Rectal smooth muscle tissue (tissue), 1 donor: ENCODE measurements around the gene DLGAP1.
A peak's percentile ranks its signal among the peaks of the same experiment; 100 is the strongest.
"Not testable (repeated sequence)": the region's sequence is repeated elsewhere in the genome, so short reads cannot be mapped to it uniquely, and the experiment has no call there.

Experiments used
- H3K27ac ChIP-seq: one replicate; pipeline ENCODE4 v1.7.0; 2013; ENCODE audit warnings: low read depth, low read length, inconsistent platforms
- H3K27me3 ChIP-seq: one replicate; pipeline ENCODE4 v1.7.0; 2013; ENCODE audit warnings: low read length; ENCODE audit not compliant: control insufficient read depth, insufficient read depth
- H3K36me3 ChIP-seq: one replicate; pipeline ENCODE4 v1.7.0; 2013; ENCODE audit warnings: low read length; ENCODE audit not compliant: control insufficient read depth, insufficient read depth
- H3K4me1 ChIP-seq: one replicate; pipeline ENCODE4 v1.7.0; 2013; ENCODE audit warnings: low read length; ENCODE audit not compliant: control insufficient read depth, insufficient read depth
- H3K4me3 ChIP-seq: one replicate; pipeline ENCODE4 v1.7.0; 2013; ENCODE audit warnings: low read length
- H3K9ac ChIP-seq: one replicate; pipeline ENCODE4 v1.7.0; 2013; ENCODE audit warnings: low read length

Gene DLGAP1

DNA sequence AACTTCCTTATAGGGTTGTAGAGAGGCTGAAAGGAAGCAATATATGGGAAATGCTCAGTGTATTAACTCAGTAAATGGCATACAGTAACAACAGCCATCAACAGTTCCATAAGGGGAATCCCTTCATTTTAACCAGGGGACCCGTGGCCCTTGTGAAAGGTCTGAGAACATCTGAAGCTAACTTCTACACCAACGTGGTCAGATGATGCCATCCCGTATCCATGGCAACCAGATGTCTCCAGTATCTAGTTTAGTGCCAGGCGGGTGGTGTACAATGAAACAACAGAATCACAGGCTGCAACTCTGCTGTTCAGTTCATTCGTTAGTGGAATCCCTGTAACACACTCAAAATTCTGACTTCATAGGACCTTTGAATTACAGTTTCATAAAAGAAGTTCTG lies 842.8 kb downstream of the DLGAP1 start:
- Histone ChIP-seq H3K4me1 (no peaks in the 10 kb centered on the region), H3K27ac (no peak overlapping the region), H3K4me3 (no peak overlapping the region), H3K9ac (no peak overlapping the region), H3K36me3 (no peaks in the 10 kb centered on the region), H3K27me3 (no peaks in the 10 kb centered on the region)

DNA sequence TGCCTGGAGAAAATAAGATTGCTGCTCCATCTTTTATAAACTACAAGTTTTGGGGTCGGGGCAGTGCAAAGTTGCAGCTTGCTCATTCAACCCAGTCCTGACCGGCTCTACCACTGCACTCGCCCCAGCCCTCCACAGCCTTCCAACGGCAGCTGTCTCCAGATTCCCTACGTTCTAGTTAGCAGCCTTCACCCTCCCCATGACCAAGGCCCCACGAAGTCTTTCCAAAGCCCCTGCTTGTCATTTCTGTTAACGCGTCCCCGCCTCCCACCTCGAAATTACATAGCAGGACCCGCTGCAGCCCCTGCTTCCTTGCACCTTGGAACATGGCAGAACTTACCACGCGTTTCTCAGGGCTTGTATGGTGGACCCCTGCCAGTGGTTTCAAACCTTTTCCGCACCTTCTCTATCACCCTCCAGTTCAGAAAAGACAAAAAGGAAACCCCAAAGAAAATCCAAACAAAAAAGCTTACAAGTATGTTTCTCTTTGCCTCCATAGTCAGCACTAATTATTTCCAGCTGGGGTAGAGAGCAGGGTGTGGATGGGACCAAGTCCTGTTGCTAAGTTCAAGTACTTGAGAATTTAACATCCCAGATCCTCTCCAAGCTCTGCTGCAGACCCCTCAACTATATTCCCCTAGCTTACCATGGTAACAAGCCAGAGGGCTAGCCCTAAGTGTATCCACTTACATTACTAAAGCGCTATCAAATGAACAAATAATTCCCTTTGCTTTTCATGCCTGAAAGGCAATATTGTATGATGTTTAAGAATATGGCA lies 843.6 kb downstream of the DLGAP1 start:
- H3K27ac ChIP-seq: no peak overlapping the region
- H3K27me3 ChIP-seq: no peaks in the 10 kb centered on the region
- no peak overlapping the region for H3K4me3 ChIP-seq
- no peaks in the 10 kb centered on the region for H3K36me3 ChIP-seq
- no peak overlapping the region for H3K9ac ChIP-seq
- no peaks in the 10 kb centered on the region for H3K4me1 ChIP-seq

DNA sequence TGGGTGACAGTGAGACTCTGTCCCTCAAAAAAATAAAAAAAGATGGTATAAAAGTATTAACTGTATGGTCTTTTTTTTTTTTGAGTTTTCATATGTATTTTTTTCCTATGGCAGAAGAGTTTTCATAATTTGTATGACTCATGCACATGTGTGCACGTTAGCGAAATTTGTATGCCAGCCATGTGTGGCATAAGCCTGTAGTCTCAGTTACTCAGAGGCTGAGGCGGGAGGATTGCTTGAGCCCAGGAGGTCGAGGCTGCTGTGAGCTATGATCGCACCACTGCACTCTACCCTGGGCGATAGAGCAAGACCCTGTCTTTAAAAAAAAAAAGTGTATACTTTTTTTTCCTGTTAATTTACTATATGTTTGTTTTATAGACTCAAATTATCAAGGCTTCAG lies 844.3 kb downstream of the DLGAP1 start:
- no peaks in the 10 kb centered on the region for H3K27me3 ChIP-seq
- no peak overlapping the region for H3K4me3 ChIP-seq
- peaks cover under 1% of the 10 kb centered on the region for H3K4me1 ChIP-seq
- H3K27ac ChIP-seq: no peak overlapping the region
- H3K9ac ChIP-seq: no peak overlapping the region
- no peaks in the 10 kb centered on the region for H3K36me3 ChIP-seq

DNA sequence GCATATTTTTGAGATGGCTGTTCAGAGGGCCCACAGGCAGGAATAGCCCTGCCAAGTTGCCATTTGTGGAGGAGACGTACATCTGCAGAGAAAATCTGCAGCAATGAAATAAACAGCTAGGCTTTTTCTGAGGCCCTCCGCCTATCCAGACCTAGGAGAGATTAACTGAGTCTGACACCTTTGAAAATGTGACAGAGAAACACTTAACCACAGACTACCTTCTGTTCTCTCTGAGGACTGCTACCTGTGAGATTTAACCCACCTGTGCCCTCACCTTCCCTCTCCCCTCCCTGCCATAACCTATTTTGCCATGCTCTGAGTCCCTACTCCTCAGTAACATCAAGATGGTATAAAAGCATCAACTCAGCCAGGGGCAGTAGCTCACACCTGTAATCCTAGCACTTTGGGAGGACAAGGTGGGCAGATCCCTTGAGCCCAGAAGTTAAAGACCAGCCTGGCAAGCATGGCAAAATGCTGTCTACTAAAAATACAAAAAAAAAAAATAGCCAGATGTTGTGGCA lies 844.9 kb downstream of the DLGAP1 start:
- H3K4me1 ChIP-seq: peaks cover 5% of the 10 kb centered on the region
- H3K9ac ChIP-seq: no peak overlapping the region
- no peaks in the 10 kb centered on the region for H3K27me3 ChIP-seq
- H3K4me3 ChIP-seq: no peak overlapping the region
- H3K36me3 ChIP-seq: no peaks in the 10 kb centered on the region
- no peak overlapping the region for H3K27ac ChIP-seq

DNA sequence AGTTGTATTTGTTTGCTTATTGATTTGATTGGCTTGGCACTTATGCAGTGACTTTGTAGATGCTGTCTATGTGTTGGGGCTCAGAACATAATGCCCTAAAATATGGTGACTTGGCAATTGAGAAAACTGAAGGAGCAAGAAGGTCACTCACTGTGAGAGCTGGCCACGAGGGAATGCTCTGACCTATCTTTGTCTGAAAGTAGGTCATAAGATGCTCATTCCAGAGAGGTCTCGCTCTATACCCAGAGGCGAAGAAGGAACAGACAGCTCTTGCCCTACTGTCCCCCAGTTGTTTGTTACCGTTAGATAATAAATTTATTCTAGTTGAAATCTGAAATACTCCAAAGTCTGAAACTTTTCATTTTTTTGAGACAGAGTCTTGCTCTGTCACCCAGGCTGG lies 846.6 kb downstream of the DLGAP1 start:
- no peak overlapping the region for H3K27ac ChIP-seq
- H3K36me3 ChIP-seq: no peaks in the 10 kb centered on the region
- peaks cover 20% of the 10 kb centered on the region for H3K4me1 ChIP-seq
- H3K4me3 ChIP-seq: no peak overlapping the region
- no peak overlapping the region for H3K9ac ChIP-seq
- H3K27me3 ChIP-seq: no peaks in the 10 kb centered on the region

DNA sequence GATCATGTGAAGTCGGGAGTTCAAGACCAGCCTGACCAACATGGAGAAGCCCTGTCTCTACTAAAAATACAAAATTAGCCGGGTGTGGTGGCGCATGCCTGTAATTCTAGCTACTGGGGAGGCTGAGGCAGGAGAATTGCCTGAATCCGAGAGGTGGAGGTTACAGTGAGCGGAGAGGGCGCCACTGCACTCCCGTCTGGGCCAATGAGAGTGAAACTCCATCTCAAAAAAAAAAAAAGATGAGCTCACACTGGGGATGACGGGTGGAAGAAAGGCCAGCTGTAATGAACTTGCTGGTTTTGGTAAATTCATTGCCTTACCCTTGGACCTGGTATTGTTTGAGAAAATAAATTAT lies 847.0 kb downstream of the DLGAP1 start:
- not testable (repeated sequence) for H3K4me3 ChIP-seq, H3K9ac ChIP-seq, H3K27me3 ChIP-seq, H3K36me3 ChIP-seq, H3K27ac ChIP-seq
- H3K4me1 ChIP-seq: peaks cover 20% of the 10 kb centered on the region

DNA sequence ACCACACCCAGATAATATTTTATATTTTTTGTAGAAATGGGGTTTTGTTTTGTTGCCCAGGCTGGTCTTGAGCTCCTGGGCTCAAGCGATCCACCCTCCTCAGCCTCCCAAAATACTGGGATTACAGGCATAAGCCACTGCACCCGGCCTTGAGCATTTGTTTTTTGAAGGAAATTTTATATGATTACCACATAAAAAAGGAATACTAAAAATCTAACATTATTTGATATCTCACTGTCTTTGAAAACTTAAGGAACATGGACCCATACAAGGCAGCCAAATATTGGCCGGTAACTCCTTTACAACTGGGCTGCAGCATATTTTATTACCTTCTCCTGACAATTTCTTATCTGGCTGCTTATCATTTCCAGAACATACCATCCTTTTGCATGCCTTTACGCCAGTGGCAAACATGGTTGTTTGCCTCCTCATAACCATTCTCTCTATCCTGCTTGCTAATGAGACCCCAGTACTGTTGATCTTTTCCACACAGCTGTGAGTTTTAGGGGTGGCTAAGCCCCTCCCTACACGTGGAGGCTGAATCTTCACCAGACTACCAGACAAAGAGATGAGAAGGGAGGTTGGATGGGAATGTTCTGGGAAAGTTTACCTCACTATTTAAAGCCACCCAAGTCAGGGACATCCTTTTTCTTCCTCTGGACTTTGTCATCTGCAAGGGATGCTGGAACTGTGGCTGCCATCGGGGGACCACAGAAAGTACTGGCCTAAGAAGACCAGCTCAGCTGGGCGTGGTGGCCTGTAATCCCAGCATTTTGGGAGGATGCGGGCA lies 847.6 kb downstream of the DLGAP1 start:
- Histone ChIP-seq H3K36me3 (no peaks in the 10 kb centered on the region), H3K27ac (no peak overlapping the region), H3K27me3 (no peaks in the 10 kb centered on the region), H3K4me3 (no peak overlapping the region), H3K4me1 (peaks cover 24% of the 10 kb centered on the region), H3K9ac (no peak overlapping the region)

DNA sequence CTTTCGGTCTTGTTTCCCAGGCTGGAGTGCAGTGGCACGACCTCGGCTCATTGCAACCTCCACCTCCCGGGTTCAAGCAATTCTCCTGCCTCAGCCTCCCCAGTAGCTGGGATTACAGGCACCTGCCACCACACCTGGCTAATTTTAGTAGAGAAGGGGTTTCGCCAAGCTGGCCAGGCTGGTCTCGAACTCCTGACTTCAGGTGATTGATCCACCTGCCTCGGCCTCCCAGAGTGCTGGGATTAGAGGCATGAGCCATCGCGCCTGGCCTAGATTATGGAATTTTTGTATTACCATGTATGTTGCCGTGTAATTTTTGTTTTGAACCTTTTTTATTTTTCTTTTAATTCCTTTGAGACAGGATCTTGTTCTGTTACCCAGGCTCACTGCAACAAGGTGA lies 848.2 kb downstream of the DLGAP1 start:
- H3K27me3 ChIP-seq, H3K27ac ChIP-seq, H3K4me3 ChIP-seq, H3K9ac ChIP-seq, H3K36me3 ChIP-seq: not testable (repeated sequence)
- peaks cover 27% of the 10 kb centered on the region for H3K4me1 ChIP-seq

DNA sequence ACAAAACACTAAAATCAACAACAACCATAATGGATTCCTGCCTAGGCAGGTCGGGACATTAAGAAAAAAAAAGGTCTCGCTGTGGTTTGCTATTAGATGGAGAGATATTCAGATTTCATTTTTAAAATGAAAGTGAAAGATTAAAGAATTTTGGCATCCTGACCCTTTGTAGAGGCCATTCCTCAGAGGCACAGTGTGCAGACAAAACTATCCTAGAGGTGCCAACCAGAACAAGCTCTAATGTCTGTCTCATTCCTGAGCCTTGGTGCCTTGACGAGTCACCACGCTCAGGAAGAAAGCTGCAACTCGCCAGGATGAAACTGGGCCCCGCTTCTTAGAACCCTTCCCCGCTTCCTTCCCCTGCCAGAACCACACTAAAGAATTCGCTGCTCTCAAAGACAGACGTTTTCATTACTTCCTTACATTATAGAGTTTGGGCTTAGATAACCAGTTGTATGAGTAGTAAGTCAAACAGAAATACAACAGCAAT lies 849.1 kb downstream of the DLGAP1 start:
- Histone ChIP-seq H3K4me3 (peak overlapping the region; percentile 49), H3K9ac (no peak overlapping the region), H3K27ac (peak overlapping the region; percentile 88)

DNA sequence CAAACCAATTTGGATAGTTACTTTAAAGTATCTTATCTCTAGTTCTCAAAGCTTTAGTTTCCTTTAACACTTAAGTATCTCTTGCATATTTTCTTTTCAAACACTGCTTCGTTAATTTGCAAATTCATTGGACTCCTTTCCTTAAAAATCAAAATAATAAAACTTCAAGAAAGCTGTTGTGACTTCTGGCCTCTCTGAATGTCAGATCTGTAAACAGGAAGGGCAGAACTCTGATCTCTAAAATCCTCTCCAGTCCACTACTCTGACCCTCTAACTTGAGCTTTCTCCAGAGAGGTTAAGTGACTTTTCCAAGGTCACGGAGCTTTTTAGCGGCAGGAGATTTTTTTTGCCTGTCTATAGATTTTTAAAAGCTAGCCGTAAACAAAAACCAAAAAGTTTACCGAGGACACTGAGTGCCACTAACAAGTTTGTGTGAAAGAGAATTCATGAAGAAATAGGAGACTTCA lies 849.6 kb downstream of the DLGAP1 start:
- H3K4me3 ChIP-seq: peak overlapping the region; percentile 49
- peak overlapping the region; percentile 88 for H3K27ac ChIP-seq
- H3K4me1 ChIP-seq: peaks cover 27% of the 10 kb centered on the region
- no peak overlapping the region for H3K9ac ChIP-seq
- H3K36me3 ChIP-seq: no peaks in the 10 kb centered on the region
- H3K27me3 ChIP-seq: no peaks in the 10 kb centered on the region

More for the DNA sequence above, 849.1 kb downstream of the DLGAP1 start:
- H3K4me1 ChIP-seq: peaks cover 27% of the 10 kb centered on the region
- no peaks in the 10 kb centered on the region for H3K36me3 ChIP-seq
- no peaks in the 10 kb centered on the region for H3K27me3 ChIP-seq

DNA sequence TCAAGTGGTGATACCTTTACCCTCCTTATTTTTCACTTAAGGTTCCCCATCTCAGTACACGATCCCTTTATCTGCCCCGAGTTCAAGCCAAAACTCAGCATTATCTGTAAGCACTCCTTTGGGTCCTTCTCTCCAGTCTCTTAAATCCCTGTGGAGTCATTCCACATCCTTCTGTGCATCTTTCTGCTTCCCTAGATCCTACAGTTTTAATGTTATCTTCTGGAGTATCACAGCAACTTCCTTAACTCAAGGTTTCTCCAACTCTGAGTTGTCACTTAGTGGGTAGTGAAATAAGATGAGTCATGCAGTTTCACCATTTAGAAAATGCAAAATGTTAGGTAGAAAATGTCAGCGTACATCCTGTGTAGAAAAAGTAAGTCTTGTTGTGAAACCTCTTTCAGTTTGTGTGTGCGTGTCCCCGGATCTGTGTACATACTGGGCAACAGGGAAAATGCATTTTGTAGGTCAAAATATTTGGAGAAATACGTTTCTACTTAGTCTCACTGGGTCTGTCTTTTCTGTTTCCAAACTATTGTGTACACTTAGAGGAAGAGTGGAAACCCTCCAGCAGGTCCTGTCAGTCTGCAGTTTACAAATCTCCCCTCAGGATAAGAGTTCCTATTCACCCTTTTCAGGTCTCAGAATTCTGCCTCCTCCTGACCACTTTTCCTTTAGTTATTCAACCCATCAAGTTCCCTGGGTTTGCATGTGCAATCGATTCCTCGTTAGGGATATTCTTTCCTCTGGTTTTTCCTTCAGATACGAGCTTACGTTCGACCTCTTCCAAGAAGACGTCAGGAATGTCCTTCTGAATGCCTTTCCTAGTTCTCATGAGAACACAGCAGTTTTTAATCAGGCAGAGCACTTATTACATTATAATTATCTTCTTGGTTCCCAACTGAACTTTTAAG lies 850.4 kb downstream of the DLGAP1 start:
- Histone ChIP-seq H3K4me3 (peak overlapping the region; percentile 77), H3K36me3 (no peaks in the 10 kb centered on the region), H3K27ac (peak overlapping the region; percentile 88), H3K27me3 (no peaks in the 10 kb centered on the region), H3K4me1 (peaks cover 27% of the 10 kb centered on the region), H3K9ac (peak overlapping the region; percentile 8)

DNA sequence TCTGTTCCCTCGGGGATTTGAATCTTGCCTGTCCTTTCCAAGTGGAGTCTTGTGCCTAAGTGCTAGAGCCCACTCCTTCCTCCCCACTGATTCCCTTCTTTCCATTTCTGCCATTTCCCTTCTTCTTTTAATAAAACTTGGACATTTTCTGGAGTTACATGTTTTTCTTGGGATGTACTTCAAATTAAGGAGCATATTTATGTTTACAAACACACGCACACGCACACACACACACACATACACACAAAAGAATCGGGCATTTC lies 850.9 kb downstream of the DLGAP1 start:
- no peaks in the 10 kb centered on the region for H3K36me3 ChIP-seq
- no peaks in the 10 kb centered on the region for H3K27me3 ChIP-seq
- peaks cover 27% of the 10 kb centered on the region for H3K4me1 ChIP-seq
- H3K9ac ChIP-seq: peak overlapping the region; percentile 16
- H3K4me3 ChIP-seq: peak overlapping the region; percentile 77
- peak overlapping the region; percentile 88 for H3K27ac ChIP-seq
